Fibroblast of lung (primary cell): ENCODE data around the gene SNRPA. TPM values are rescaled to one million over a fixed set of nuclear protein-coding genes. Genes with fewer than 3 reads are reported as not detected.

Source experiments
- DNase-seq, 2 donors: peaks; one replicate each; pipeline versions ENCODE4 v3.0.0 to v3.0.0-alpha.2; 2010; ENCODE audit warnings: low read depth in 2 of 2
- H2AFZ ChIP-seq: 2 replicates; pipeline ENCODE4 v1.5.1; 2012; ENCODE audit warnings: low read length, control low read depth, inconsistent platforms
- H3K27ac ChIP-seq: 2 replicates; pipeline ENCODE4 v1.5.1; 2011; ENCODE audit warnings: low read length, control low read depth; ENCODE audit not compliant: insufficient read depth
- H3K27me3 ChIP-seq: 2 replicates; pipeline ENCODE4 v1.5.1; 2011; ENCODE audit warnings: mild to moderate bottlenecking, low read length; ENCODE audit not compliant: control insufficient read depth, insufficient read depth
- H3K36me3 ChIP-seq: 2 replicates; pipeline ENCODE4 v1.5.1; 2011; ENCODE audit warnings: low read length; ENCODE audit not compliant: control insufficient read depth, insufficient read depth
- H3K4me1 ChIP-seq: 2 replicates; pipeline ENCODE4 v1.5.1; 2011; ENCODE audit warnings: low read length; ENCODE audit not compliant: control insufficient read depth, insufficient read depth; ENCODE audit errors: extremely low read depth
- H3K4me2 ChIP-seq: 2 replicates; pipeline ENCODE4 v1.5.1; 2011; ENCODE audit warnings: low read length, control low read depth; ENCODE audit not compliant: insufficient read depth; ENCODE audit errors: extremely low read depth
- H3K4me3 ChIP-seq, 4 experiments: fragments of 200-600 bp in 1 of 4; sonication (generic) in 1 of 4; replicated peaks in 1 of 4; 2 replicates each; pipeline ENCODE4 v1.5.1; 2011 to 2016; ENCODE audit warnings: low read length in 4 of 4, low read depth in 3 of 4, mild to moderate bottlenecking in 3 of 4, control low read depth in 2 of 4, inconsistent platforms in 1 of 4, mixed read lengths in 1 of 4; ENCODE audit not compliant: insufficient read depth in 1 of 4; ENCODE audit errors: control extremely low read depth in 1 of 4
- H3K79me2 ChIP-seq: 2 replicates; pipeline ENCODE4 v1.5.1; 2012; ENCODE audit warnings: mild to moderate bottlenecking, low read length, inconsistent platforms; ENCODE audit not compliant: control insufficient read depth, insufficient read depth
- H3K9ac ChIP-seq: 2 replicates; pipeline ENCODE4 v1.5.1; 2011; ENCODE audit warnings: mild to moderate bottlenecking, low read length, control low read depth; ENCODE audit not compliant: insufficient read depth
- H3K9me3 ChIP-seq: 2 replicates; pipeline ENCODE4 v1.5.1; 2012; ENCODE audit warnings: low read depth, low read length; ENCODE audit not compliant: control insufficient read depth, insufficient read depth
- H4K20me1 ChIP-seq: 2 replicates; pipeline ENCODE4 v1.5.1; 2011; ENCODE audit warnings: low read length; ENCODE audit not compliant: control insufficient read depth, insufficient read depth; ENCODE audit errors: extremely low read depth
- CTCF ChIP-seq, 2 donors: IDR thresholded peaks in 1 of 2; conservative IDR thresholded peaks in 1 of 2; 1 replicate in 1 of 2; 2 replicates in 1 of 2; pipeline ENCODE4 v1.5.1; 2011 to 2012; ENCODE audit warnings: low read length in 2 of 2, control low read depth in 1 of 2, inconsistent platforms in 1 of 2, low read depth in 1 of 2, mild to moderate bottlenecking in 1 of 2
- EZH2 ChIP-seq: IDR thresholded peaks from 2 replicates; pipeline ENCODE4 v1.5.1; 2012; ENCODE audit warnings: low read length, control low read depth, mild to moderate bottlenecking; ENCODE audit errors: missing control alignments
- polyA plus RNA-seq, 2 donors: library from polyadenylated mRNA; depleted of rRNA in 1 of 2; stranded (reverse) in 1 of 2; unstranded in 1 of 2; fragments of >200 nt; gene quantifications; 2 replicates each; pipeline ENCODE4 v1.2.1, GENCODE V29; 2011 to 2012; ENCODE audit warnings: missing spikeins in 1 of 2
- total RNA-seq: library from RNA; depleted of rRNA; stranded (reverse); fragments of >200 nt; gene quantifications from 2 replicates; pipeline ENCODE4 v1.2.1, GENCODE V29; 2014

The SNRPA gene
- total and polyA plus RNA-seq, 2 donors (not counting 1 experiment from before 2014, with no cell fraction given), result 41.9 to 74.4 TPM

DNA sequence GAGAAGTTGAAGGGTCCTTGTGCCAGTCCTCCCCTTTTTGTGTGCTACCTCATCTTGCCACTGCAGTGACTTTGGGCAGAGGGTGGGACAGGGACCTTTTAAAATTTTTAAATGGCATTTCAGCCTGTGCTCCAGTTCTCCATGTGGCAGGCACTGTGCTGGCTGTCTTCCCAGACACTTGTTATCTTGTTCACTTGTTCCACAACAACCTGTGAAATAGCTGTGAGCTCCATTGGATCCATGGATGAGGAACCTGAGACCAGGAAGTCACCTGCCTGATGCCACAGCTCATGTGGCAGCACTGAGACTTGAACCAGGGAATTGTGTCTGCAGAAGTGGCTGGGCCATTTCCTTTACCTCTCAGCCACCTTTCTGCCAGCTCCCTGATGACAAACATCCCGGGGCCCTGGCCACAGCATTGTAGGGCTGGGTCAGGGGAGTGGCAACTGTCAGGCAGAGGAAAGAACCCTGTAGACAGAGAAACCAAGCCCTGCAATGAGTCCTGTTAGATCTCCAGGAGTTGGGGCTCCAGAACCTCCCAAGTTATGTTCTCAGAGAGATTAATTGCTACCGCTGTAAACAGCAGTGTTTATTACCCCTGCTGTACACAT is 54.4 kb downstream of the SNRPA start:
- Histone ChIP-seq H3K4me3 (no peak overlapping the region), H3K4me1 (peaks cover 51% of the 10 kb centered on the region), H4K20me1 (peaks cover 4% of the 10 kb centered on the region), H3K79me2 (peaks cover 83% of the 10 kb centered on the region), H2AFZ (no peak overlapping the region), H3K9ac (no peak overlapping the region), H3K27me3 (no peaks in the 10 kb centered on the region), H3K36me3 (peaks cover 47% of the 10 kb centered on the region), H3K27ac (peak overlapping the region; percentile 61), H3K4me2 (peak overlapping the region; percentile 64), H3K9me3 (no peaks in the 10 kb centered on the region)
- TF ChIP-seq CTCF (conservative IDR thresholded peaks at IDR 0.05 in 1 of 2, IDR thresholded peaks at IDR 0.05 in 1 of 2; ENCODE audit: low read depth in 1 of 2, low read length in 2 of 2) (no peak), EZH2 (no peak)
- DNase-seq, result no peak

DNA sequence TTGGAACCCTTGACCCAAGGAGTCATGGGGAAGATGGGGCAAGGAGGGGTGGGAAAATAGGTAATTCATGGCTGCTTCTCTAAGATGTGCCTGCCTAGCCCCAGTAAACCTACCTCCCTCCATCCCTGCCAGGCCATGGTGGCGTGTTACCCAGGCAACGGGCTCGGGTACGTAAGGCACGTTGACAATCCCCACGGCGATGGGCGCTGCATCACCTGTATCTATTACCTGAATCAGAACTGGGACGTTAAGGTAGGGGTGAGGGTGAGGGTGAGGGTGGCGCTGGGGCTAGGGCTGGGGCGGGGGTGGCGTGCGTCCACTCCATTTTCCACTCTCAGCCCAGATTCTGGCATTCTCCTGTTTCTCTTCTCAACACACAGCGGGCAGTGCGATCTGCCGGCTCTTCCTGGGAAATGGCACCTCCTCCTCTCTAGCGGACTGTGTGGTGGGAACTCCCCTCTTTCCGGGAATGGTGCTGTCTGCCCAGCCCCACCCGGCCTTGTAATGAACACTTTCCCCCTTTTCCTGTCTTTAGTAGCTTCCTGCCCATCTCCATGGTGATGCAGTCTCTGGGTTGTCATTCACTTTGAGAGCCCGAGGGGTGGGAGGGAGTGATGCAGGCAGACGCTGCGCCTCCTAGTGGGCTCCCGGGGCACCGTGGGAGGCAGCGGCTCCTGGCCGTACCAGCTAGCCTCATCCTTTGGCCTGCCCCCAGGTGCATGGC is 55.6 kb downstream of the SNRPA start:
- Histone ChIP-seq H2AFZ (no peak overlapping the region), H3K9me3 (no peaks in the 10 kb centered on the region), H3K9ac (peak overlapping the region; percentile 58), H3K27ac (peak overlapping the region; percentile 61), H4K20me1 (peaks cover 3% of the 10 kb centered on the region), H3K27me3 (no peaks in the 10 kb centered on the region), H3K4me2 (peak overlapping the region; percentile 41), H3K4me1 (peaks cover 40% of the 10 kb centered on the region), H3K79me2 (peaks cover 72% of the 10 kb centered on the region), H3K4me3 (peak overlapping the region in 1 of 4 experiments; percentile 16), H3K36me3 (peaks cover 37% of the 10 kb centered on the region)
- DNase-seq, result peak; percentile 96 to 97
- TF ChIP-seq CTCF (conservative IDR thresholded peaks at IDR 0.05 in 1 of 2, IDR thresholded peaks at IDR 0.05 in 1 of 2; ENCODE audit: low read depth in 1 of 2, low read length in 2 of 2) (peak; percentile 75 to 93), EZH2 (no peak)

- Histone ChIP-seq H3K36me3 (peaks cover 37% of the 10 kb centered on the region), H3K9ac (no peak overlapping the region), H4K20me1 (peaks cover 3% of the 10 kb centered on the region), H3K4me3 (no peak overlapping the region), H3K9me3 (no peaks in the 10 kb centered on the region), H3K4me1 (peaks cover 34% of the 10 kb centered on the region), H3K27me3 (no peaks in the 10 kb centered on the region), H3K79me2 (peaks cover 64% of the 10 kb centered on the region), H2AFZ (no peak overlapping the region), H3K4me2 (no peak overlapping the region), H3K27ac (peak overlapping the region; percentile 40)
- no peak for TF ChIP-seq EZH2
- no peak for TF ChIP-seq CTCF (conservative IDR thresholded peaks at IDR 0.05 in 1 of 2, IDR thresholded peaks at IDR 0.05 in 1 of 2; ENCODE audit: low read depth in 1 of 2, low read length in 2 of 2)
- no peak for DNase-seq
Measured at GRCh38 chr19:40807147-40808020, 56.4 kb downstream of the SNRPA start.
